ENCODE data around the gene C9orf78.

Gene C9orf78

DNA sequence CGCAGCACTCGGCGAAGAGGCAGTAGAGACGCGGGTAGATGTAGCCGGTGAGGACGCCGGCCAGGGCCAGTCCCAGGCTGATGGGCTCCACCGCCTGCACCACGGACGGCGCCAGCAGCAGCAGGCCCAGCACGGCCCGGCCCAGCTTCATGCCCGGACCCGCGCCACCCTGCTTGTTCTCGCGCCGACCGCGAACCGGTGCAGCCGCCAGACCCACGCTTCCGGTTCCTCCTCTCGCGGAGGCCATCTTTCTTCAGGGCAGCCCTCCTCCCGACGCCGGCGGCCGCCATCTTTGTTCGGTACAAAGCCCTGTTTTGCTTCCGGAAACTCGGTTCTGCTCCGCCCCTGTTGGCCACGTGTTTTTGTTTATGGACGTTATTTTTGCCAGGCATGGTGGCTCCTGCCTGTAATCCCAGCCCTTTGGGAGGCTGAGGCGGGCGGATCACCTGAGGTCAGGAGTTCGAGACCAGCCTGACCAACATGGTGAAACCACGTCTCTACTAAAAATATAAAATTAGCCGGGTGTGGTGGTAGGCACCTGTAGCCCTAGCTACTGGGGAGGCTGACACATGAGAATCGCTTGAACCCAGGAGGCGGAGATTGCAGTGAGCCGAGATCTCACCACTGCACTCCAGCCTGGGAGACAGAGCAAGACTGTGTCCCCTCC, 11.0 kb downstream of the C9orf78 start, which contains the start of gene TOR1A:
Gene TOR1A, minus strand, starts transcription at position 202 of the 667 bp plus-strand sequence. Its CDS starts 51 bp downstream, at position 151.
- peak within 1 kb of the TSS; percentile 76 to 84 for H3K4me3 ChIP-seq (ENCODE audit: low read length in 2 of 2)
- H3K4me1 ChIP-seq (ENCODE audit: control insufficient read depth, insufficient read depth, low read length): peaks cover 9% of the 10 kb centered on the region
- H3K9ac ChIP-seq (ENCODE audit: low read length in 2 of 2): peak within 1 kb of the TSS; percentile 42 to 79
- peak within 1 kb of the TSS; percentile 24 for H3K27ac ChIP-seq (ENCODE audit: low read length)
- peaks cover 18 to 27% of the 10 kb centered on the region in 2 donors for H3K36me3 ChIP-seq (ENCODE audit: control insufficient read depth in 2 of 2, insufficient read depth in 2 of 2, low read length in 2 of 2)
- no peaks in the 10 kb centered on the region for H3K9me3 ChIP-seq (ENCODE audit: control insufficient read depth in 2 of 2, low read length in 2 of 2)
- no peaks in the 10 kb centered on the region for H3K27me3 ChIP-seq (ENCODE audit: control insufficient read depth in 1 of 2, insufficient read depth in 2 of 2, low read length in 2 of 2)

- peak overlapping the region; percentile 42 to 69 for H3K9ac ChIP-seq (ENCODE audit: low read length in 2 of 2)
- peaks cover 9% of the 10 kb centered on the region for H3K4me1 ChIP-seq (ENCODE audit: control insufficient read depth, insufficient read depth, low read length)
- no peaks in the 10 kb centered on the region for H3K27me3 ChIP-seq (ENCODE audit: control insufficient read depth in 1 of 2, insufficient read depth in 2 of 2, low read length in 2 of 2)
- peaks cover 18 to 26% of the 10 kb centered on the region in 2 donors for H3K36me3 ChIP-seq (ENCODE audit: control insufficient read depth in 2 of 2, insufficient read depth in 2 of 2, low read length in 2 of 2)
- no peaks in the 10 kb centered on the region for H3K9me3 ChIP-seq (ENCODE audit: control insufficient read depth in 2 of 2, low read length in 2 of 2)
- H3K27ac ChIP-seq (ENCODE audit: low read length): peak overlapping the region; percentile 24
- peak overlapping the region; percentile 76 to 84 for H3K4me3 ChIP-seq (ENCODE audit: low read length in 2 of 2)
Observed at GRCh38 chr9:129823542-129823934, 11.5 kb downstream of the C9orf78 start.

GRCh38 chr9:129822898-129823541, 12.1 kb downstream of the C9orf78 start:
- Histone ChIP-seq H3K4me1 (ENCODE audit: control insufficient read depth, insufficient read depth, low read length) (peaks cover 9% of the 10 kb centered on the region), H3K9ac (ENCODE audit: low read length in 2 of 2) (peak overlapping the region in 1 of 2 donors; percentile 79), H3K27me3 (ENCODE audit: control insufficient read depth in 1 of 2, insufficient read depth in 2 of 2, low read length in 2 of 2) (no peaks in the 10 kb centered on the region), H3K36me3 (ENCODE audit: control insufficient read depth in 2 of 2, insufficient read depth in 2 of 2, low read length in 2 of 2) (peaks cover 21 to 29% of the 10 kb centered on the region in 2 donors), H3K9me3 (ENCODE audit: control insufficient read depth in 2 of 2, low read length in 2 of 2) (no peaks in the 10 kb centered on the region), H3K27ac (ENCODE audit: low read length) (no peak overlapping the region), H3K4me3 (ENCODE audit: low read length in 2 of 2) (peak overlapping the region; percentile 41 to 84)

DNA sequence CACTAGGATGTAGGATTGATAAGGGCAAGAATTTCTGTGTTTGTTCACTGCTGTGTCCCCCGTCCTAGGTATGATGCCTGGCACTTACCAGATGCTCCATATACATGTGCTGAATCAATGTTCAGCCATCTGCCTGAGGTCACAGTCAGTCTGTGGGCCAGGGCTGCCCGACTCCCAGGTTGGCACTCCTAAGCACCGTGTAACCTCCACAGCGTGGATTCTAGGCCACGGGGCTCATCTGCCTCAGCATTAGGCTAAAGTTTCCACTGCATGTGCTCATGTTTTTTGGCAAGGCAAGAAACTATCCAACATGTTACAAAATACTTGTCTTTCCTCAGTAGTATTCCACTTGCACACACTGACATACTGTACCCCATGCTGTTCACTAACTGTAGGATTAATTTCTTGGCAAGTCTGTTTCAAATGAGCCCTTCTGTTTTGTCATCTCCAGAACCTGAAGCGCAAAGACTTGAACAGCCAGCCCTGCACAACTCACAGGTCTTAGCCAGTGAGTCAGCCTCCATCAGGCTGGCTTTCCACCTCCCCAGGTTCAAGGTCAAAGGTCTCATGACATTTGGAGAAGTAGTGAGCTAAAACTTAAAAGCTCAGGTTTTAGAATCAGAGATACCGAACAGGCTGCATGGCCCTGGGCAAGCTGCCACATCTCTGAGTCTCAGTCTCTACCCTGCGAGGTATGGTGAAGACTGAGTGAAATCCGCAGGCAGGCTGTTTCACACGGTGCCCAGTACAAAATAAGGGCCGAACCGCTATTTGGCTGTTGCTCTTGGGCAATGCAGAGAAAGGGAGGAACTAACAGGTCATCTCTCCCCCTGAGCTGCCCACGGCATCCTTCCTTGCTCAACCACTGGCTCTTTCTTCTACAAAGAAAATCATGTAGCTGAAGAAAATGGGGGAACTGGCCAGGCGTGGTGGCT, 18.3 kb downstream of the C9orf78 start:
- Histone ChIP-seq H3K9me3 (ENCODE audit: control insufficient read depth in 2 of 2, low read length in 2 of 2) (no peaks in the 10 kb centered on the region), H3K9ac (ENCODE audit: low read length in 2 of 2) (no peak overlapping the region), H3K27me3 (ENCODE audit: control insufficient read depth in 1 of 2, insufficient read depth in 2 of 2, low read length in 2 of 2) (no peaks in the 10 kb centered on the region), H3K4me1 (ENCODE audit: control insufficient read depth, insufficient read depth, low read length) (no peaks in the 10 kb centered on the region), H3K4me3 (ENCODE audit: low read length in 2 of 2) (no peak overlapping the region), H3K27ac (ENCODE audit: low read length) (no peak overlapping the region), H3K36me3 (ENCODE audit: control insufficient read depth in 2 of 2, insufficient read depth in 2 of 2, low read length in 2 of 2) (peaks cover 34 to 56% of the 10 kb centered on the region in 2 donors)

DNA sequence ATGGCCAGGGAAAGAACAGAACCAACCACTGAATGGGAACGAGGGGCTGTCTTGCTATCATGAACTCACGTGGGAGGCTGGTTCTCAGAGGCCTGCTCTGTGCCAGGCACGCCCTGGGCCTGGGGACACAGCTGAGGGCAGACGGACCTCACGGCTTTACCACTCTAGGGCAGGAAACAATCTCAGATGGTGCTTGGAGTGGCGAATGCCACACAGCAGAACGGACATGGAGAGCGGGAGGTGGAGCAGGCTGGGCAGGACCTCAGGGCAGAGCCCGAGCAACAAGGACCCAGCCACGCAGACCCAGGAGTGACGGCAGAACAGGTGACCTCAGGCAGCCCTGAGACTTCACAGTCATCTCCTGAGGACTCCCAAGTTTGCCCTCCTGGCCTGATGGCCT, 19.8 kb downstream of the C9orf78 start:
- H3K36me3 ChIP-seq (ENCODE audit: control insufficient read depth in 2 of 2, insufficient read depth in 2 of 2, low read length in 2 of 2): peaks cover 36 to 55% of the 10 kb centered on the region in 2 donors

DNA sequence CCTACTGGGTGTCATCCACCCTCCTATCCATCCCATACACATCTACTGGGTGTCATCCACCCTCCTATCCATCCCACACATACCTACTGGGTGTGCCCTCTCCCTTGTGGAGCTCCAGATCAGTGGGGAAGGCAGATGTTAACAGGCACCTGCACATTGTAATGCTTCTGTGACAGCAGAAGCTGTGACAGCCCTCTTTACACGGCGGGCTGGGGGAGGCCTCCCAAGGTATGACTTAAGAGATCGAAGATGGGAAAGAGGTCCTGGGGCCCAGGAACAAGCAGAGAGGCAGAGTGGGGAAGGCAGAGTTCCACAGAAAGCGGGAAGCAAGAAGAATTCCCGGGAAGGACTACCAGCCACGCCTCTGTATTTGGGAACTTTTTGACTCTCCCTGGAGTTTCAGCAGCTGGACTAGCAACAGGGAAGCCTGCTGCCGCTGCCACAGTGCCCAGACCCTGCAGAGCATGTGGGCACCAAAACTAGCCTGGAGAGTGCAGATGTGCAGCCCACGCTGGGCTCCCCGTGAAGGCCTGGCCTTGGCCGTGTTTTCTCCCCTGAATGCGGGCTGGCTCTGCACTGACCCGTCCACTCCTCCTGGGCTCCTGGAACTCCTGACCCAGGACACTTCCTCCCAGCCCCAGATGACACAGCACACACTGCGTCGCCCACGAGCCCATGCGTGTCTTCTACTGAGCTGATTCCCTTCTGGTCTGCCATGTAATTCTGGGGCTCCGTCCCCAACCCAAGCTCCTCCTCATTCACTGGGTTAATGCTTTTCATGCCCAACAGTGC, 20.4 kb downstream of the C9orf78 start:
- no peaks in the 10 kb centered on the region for H3K9me3 ChIP-seq (ENCODE audit: control insufficient read depth in 2 of 2, low read length in 2 of 2)
- no peaks in the 10 kb centered on the region for H3K4me1 ChIP-seq (ENCODE audit: control insufficient read depth, insufficient read depth, low read length)
- H3K36me3 ChIP-seq (ENCODE audit: control insufficient read depth in 2 of 2, insufficient read depth in 2 of 2, low read length in 2 of 2): peaks cover 39 to 55% of the 10 kb centered on the region in 2 donors
- no peak overlapping the region for H3K27ac ChIP-seq (ENCODE audit: low read length)
- H3K27me3 ChIP-seq (ENCODE audit: control insufficient read depth in 1 of 2, insufficient read depth in 2 of 2, low read length in 2 of 2): no peaks in the 10 kb centered on the region
- no peak overlapping the region for H3K9ac ChIP-seq (ENCODE audit: low read length in 2 of 2)
- no peak overlapping the region for H3K4me3 ChIP-seq (ENCODE audit: low read length in 2 of 2)

More for the DNA sequence above, 19.8 kb downstream of the C9orf78 start:
- H3K9ac ChIP-seq (ENCODE audit: low read length in 2 of 2): no peak overlapping the region
- H3K27me3 ChIP-seq (ENCODE audit: control insufficient read depth in 1 of 2, insufficient read depth in 2 of 2, low read length in 2 of 2): no peaks in the 10 kb centered on the region
- H3K4me1 ChIP-seq (ENCODE audit: control insufficient read depth, insufficient read depth, low read length): no peaks in the 10 kb centered on the region
- no peak overlapping the region for H3K27ac ChIP-seq (ENCODE audit: low read length)
- no peak overlapping the region for H3K4me3 ChIP-seq (ENCODE audit: low read length in 2 of 2)
- H3K9me3 ChIP-seq (ENCODE audit: control insufficient read depth in 2 of 2, low read length in 2 of 2): no peaks in the 10 kb centered on the region

- no peaks in the 10 kb centered on the region for H3K4me1 ChIP-seq (ENCODE audit: control insufficient read depth, insufficient read depth, low read length)
- peaks cover 36 to 58% of the 10 kb centered on the region in 2 donors for H3K36me3 ChIP-seq (ENCODE audit: control insufficient read depth in 2 of 2, insufficient read depth in 2 of 2, low read length in 2 of 2)
- no peaks in the 10 kb centered on the region for H3K9me3 ChIP-seq (ENCODE audit: control insufficient read depth in 2 of 2, low read length in 2 of 2)
- no peak overlapping the region for H3K4me3 ChIP-seq (ENCODE audit: low read length in 2 of 2)
- no peak overlapping the region for H3K9ac ChIP-seq (ENCODE audit: low read length in 2 of 2)
- no peak overlapping the region for H3K27ac ChIP-seq (ENCODE audit: low read length)
- H3K27me3 ChIP-seq (ENCODE audit: control insufficient read depth in 1 of 2, insufficient read depth in 2 of 2, low read length in 2 of 2): no peaks in the 10 kb centered on the region
Observed at GRCh38 chr9:129813661-129814060, 21.4 kb downstream of the C9orf78 start.

DNA sequence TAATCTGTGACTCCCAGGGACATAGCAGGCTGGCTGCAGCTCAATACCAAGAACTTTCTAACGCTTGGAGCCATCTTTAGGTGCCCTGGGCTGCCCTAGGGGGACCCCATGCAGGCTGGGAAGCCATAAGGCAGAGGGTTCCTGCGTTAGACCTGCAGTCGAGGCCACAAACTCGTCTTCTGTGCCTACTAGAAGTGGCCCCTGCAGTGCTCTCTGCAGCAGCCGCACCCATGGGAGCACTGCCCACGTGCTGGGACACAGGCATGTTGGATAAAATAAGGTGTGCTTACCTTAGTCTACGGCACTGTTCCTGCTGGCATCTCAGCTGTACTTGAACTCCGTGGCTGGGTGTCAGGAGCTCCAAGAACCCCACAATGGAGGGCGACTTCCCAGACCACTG, 22.7 kb downstream of the C9orf78 start:
- H3K27ac ChIP-seq (ENCODE audit: low read length): no peak overlapping the region
- H3K27me3 ChIP-seq (ENCODE audit: control insufficient read depth in 1 of 2, insufficient read depth in 2 of 2, low read length in 2 of 2): no peaks in the 10 kb centered on the region
- no peaks in the 10 kb centered on the region for H3K4me1 ChIP-seq (ENCODE audit: control insufficient read depth, insufficient read depth, low read length)
- no peak overlapping the region for H3K9ac ChIP-seq (ENCODE audit: low read length in 2 of 2)
- H3K4me3 ChIP-seq (ENCODE audit: low read length in 2 of 2): no peak overlapping the region
- H3K9me3 ChIP-seq (ENCODE audit: control insufficient read depth in 2 of 2, low read length in 2 of 2): no peaks in the 10 kb centered on the region
- H3K36me3 ChIP-seq (ENCODE audit: control insufficient read depth in 2 of 2, insufficient read depth in 2 of 2, low read length in 2 of 2): peaks cover 31 to 50% of the 10 kb centered on the region in 2 donors

- no peak overlapping the region for H3K27ac ChIP-seq (ENCODE audit: low read length)
Observed at GRCh38 chr9:129811967-129812363, 23.1 kb downstream of the C9orf78 start.

GRCh38 chr9:129810788-129811187, 24.3 kb downstream of the C9orf78 start:
- Histone ChIP-seq H3K27ac (ENCODE audit: low read length) (no peak overlapping the region), H3K36me3 (ENCODE audit: control insufficient read depth in 2 of 2, insufficient read depth in 2 of 2, low read length in 2 of 2) (peaks cover 24 to 41% of the 10 kb centered on the region in 2 donors)

More at GRCh38 chr9:129811967-129812363, 23.1 kb downstream of the C9orf78 start:
- no peaks in the 10 kb centered on the region for H3K27me3 ChIP-seq (ENCODE audit: control insufficient read depth in 1 of 2, insufficient read depth in 2 of 2, low read length in 2 of 2)
- no peak overlapping the region for H3K4me3 ChIP-seq (ENCODE audit: low read length in 2 of 2)
- H3K4me1 ChIP-seq (ENCODE audit: control insufficient read depth, insufficient read depth, low read length): no peaks in the 10 kb centered on the region
- H3K36me3 ChIP-seq (ENCODE audit: control insufficient read depth in 2 of 2, insufficient read depth in 2 of 2, low read length in 2 of 2): peaks cover 33 to 51% of the 10 kb centered on the region in 2 donors
- no peaks in the 10 kb centered on the region for H3K9me3 ChIP-seq (ENCODE audit: control insufficient read depth in 2 of 2, low read length in 2 of 2)
- H3K9ac ChIP-seq (ENCODE audit: low read length in 2 of 2): no peak overlapping the region

More at GRCh38 chr9:129810788-129811187, 24.3 kb downstream of the C9orf78 start:
- H3K9ac ChIP-seq (ENCODE audit: low read length in 2 of 2): no peak overlapping the region
- no peaks in the 10 kb centered on the region for H3K27me3 ChIP-seq (ENCODE audit: control insufficient read depth in 1 of 2, insufficient read depth in 2 of 2, low read length in 2 of 2)
- no peaks in the 10 kb centered on the region for H3K4me1 ChIP-seq (ENCODE audit: control insufficient read depth, insufficient read depth, low read length)
- H3K4me3 ChIP-seq (ENCODE audit: low read length in 2 of 2): no peak overlapping the region
- no peaks in the 10 kb centered on the region for H3K9me3 ChIP-seq (ENCODE audit: control insufficient read depth in 2 of 2, low read length in 2 of 2)

Measured in stomach smooth muscle (tissue), 2 donors.